HG03460 (cell line): ENCODE measurements around the gene OR2T10.
A peak's percentile ranks its signal among the peaks of the same experiment; 100 is the strongest.
"Not testable (repeated sequence)": the region's sequence is repeated elsewhere in the genome, so short reads cannot be mapped to it uniquely, and the experiment has no call there.

Source experiments
- ATAC-seq: cut with Tn5 transposase; IDR thresholded peaks from one replicate; pipeline ENCODE4 v1.9.1; 2021; ENCODE audit not compliant: unreplicated experiment

OR2T10 gene

DNA sequence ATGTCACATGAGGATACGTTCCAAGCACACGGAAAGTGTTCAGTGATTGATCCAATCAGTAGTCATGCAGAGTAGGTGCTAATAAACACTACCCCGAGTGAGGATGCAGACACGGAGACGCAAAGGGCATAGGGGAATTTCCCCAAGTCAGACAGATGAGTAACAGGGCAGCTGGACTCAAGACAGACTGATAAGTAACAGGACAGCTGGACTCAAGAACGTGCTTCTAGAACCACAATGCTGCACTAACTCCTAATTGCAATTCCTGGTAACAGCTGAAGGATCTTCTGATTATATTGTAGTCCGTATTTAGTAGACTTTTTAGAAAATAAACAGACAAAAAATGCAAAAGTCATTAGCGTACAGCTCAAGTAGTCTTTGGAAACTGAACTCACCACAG is 1.9 kb upstream of the OR2T10 start:
- no peak for ATAC-seq

DNA sequence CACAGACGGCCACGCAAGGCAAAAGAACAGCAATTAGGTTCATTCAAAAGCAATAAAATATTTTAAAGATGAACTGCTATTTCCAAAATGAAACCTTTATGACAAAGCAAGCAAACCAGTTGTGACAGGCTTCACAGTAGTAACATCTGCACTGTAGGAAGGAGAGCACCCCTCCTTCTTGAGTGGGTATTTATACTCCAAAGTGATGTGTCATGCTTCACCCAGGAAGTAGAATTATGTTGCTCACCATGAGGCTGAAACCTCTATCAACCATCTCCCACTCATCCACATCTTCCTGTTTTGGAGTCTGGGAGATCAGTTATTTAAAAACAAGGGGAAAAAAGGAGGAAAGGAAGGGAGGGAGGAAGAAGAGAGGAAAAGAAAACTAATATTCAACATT is 885 bp downstream of the OR2T10 start:
- no peak for ATAC-seq

DNA sequence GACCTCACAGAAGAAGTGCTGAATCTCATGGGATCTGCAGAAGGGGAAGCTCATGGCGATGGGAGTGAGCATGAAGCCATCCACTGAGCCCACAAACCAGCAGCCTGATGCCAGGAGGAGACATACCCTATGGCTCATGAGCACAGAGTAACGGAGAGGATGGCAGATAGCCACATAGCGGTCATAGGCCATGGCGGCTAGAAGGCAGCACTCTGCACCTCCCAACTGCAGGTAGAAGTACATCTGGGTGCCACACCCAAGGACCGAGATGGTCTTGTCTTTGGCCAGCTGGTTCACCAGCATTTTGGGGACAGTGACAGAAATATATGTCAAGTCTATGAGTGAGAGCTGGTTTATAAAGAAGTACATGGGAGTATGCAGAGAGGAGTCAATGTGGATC is 4.3 kb downstream of the OR2T10 start:
- no peak for ATAC-seq

DNA sequence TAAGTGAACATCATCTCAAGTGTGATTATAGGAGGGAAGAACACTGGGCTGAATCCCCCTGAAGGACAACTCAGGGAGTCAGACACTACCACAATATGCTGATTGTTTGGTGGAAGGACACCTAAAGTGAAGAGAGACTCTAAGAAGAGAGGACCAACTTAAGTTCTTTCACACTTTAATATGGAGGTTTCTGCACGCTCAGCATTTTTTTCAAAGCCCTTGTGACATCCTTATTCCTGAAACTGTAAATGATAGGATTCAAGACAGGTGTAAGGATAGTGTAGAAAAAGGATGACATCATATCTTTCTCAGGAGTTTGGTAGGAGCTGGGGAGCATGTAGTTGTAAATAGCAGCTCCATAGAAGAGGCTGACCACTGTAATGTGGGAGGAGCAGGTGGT is 4.8 kb downstream of the OR2T10 start:
- no peak for ATAC-seq

DNA sequence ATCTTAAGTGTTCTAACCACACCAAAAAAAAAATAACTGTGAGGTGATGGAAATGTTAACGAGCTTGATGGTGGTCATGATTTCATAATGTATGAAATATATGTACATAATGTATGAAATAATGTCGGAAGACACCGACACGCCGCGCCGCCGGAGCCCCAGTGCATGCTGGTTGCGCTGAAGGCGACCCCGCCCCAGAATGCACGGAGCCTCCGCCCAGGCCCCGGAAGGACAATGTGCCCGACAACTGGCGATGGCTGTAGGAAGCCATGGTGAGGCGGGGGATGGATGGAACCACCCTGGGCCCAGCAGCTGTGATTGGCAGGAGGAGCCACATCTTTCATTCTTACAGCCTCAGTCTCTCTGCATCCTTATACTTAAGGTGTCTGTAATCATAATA is 7.4 kb downstream of the OR2T10 start:
- no peak for ATAC-seq

DNA sequence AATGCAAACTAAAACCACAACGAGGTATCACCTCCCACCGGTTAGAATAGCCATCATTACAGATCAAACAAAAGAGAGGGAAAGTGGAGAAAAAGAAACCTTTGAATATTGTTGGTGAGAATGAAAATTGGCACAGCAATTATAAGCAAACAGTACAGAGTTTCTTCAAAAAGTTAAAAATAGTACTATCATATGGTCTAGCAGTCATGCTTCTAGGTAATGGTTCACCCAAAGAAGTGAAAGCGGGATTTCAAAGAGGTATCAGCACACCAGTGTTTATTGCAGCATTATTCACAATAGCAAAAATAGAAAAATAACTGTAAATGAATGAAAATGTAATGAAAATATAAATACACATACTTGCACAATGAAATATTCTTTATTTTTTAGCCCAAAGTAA is 8.2 kb downstream of the OR2T10 start:
- no peak for ATAC-seq

DNA sequence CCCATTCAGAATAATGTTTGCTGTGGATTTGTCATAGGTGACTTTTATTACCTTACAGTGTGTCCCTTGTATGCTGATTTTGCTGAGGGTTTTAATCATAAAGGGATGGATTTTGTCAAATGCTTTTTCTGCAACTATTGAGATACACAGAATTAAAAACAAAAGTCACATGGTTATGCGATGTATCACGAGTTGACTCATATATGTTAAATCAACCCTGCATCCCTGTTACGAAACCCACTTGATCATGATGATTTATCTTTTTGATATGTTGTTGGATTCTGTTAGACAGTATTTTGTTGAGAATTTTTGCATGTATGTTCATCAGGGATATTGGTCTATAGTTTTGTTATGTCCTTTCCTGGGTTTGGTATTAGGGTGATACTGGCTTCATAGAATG is 12.2 kb downstream of the OR2T10 start:
- ATAC-seq = no peak

DNA sequence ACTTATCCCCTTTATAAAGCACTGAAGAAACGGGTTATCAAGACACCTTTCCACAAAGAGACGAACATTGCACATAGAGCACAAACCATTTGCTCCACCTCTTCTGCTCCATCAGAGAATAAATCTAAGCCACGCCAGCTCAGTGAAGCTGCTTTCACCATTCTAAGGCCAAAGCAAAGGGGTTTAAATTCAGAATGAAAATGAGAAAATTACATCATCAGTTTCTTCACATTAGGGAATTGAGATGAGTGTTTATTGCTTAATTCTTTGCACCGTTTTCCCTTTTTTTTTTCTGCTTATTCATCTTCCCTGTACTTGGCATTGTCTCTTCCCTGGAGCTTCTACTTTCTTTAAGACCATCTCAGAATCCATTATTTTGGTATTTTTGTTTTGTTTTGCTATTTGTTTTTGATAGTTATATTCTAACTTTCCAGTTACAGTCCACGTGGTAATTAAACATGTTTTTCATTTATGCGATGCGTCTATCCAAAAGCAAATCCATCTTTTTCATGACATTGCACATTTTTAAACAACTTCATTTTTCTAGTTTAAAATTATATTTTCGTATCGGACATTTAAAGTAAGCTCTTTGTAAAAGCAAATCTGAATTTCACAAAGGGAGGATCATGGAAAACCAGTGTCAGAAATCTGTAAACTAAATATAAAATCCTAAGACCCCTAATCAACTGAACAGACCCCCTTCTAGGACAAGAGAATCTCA is 21.1 kb downstream of the OR2T10 start:
- ATAC-seq = no peak

DNA sequence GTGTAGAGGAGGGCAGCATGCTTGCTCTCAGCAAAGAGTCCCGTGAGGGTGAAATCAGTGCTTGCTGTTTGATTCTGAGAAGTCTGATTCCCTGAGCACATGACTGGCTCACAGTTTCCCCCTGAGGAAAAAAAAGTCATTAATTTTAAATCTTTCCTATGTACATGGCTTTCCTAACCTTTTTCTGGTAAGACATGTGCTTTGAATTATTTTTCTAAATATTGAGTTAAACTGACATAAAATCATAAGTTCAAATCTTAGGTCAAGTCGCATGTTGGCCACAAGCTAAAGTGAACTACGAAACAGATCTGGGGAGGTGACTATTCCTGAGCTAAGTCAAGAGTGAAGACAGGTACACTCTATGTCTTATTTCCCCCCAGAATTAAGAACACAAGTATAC is 22.8 kb downstream of the OR2T10 start, which contains the start of gene OR2T34:
Gene OR2T34 (minus strand): TSS at position 101 of the 400 bp plus-strand sequence. CDS start 0 bp downstream, at position 101.
- not testable (repeated sequence) for ATAC-seq

DNA sequence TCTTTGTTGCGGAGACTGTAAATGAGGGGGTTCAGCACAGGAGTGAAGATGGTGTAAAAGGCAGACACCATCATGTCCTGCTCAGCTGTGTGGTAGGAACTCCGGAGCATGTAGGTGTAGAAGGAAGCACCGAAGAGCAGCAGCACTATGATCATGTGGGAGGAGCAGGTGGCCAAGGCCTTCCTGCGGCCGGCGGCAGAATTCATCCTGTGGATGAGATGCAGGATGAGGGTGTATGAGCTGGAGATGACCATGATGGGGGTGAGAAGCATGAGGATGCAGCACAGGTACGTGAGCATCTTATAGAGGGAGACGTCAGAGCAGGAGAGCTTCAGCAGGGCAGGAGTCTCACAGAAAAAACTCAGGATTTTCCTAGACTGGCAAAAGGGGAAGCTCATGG is 23.6 kb downstream of the OR2T10 start:
- ATAC-seq = not testable (repeated sequence)

DNA sequence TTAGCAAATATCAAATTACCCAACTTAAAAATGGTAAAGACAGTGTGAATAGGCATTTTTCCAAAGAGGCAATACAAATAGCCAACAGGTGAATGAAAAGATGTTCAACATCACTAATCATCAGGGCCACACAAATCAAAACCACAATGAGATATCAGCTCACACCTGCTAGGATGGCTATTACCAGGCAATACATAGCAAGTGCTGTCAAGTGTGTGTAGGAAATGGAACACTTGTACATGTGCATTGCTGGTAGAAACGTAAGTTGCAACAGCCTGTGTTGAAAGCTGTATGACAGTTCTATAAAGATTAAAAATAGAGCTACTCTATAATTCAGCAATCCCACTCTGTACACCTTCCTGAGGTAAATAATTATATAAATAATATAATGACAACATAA is 25.5 kb downstream of the OR2T10 start:
- ATAC-seq = peak; percentile 85

DNA sequence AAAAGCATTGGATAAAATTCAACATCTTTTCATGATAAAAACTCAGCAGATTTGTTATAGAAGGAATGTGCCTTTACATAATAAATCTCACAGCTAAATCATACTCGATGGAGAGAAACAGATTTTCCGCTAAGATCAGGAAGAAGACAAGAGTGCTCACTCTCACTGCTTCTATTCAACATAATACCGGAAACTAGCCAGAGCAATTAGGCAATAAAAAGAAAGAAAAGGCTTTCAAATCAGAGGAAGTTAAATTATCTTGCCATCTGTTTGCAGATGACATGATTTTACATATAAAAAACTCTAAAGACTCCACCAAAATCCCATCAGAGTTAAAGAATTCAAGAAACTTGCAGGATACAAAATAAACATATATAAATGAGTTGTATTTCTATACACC is 26.7 kb downstream of the OR2T10 start:
- ATAC-seq = not testable (repeated sequence)

DNA sequence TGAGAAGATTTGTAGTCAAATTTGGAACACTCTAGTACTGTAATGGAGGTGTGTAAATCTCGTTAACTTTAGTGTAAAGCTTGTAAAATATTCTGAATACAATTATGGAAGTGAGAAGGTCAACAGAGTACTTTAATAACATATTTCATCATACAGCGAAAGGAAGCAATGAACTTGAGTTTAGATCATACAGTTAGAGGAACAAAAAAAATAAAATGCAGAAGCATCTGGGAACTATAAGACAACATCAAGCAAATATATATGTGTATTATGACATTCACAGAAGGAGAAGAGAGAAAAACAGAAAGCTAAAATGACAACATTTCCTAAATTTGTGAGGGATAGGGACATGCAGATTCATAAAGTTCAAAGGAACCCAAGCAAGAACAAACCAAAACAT is 28.5 kb downstream of the OR2T10 start:
- not testable (repeated sequence) for ATAC-seq

DNA sequence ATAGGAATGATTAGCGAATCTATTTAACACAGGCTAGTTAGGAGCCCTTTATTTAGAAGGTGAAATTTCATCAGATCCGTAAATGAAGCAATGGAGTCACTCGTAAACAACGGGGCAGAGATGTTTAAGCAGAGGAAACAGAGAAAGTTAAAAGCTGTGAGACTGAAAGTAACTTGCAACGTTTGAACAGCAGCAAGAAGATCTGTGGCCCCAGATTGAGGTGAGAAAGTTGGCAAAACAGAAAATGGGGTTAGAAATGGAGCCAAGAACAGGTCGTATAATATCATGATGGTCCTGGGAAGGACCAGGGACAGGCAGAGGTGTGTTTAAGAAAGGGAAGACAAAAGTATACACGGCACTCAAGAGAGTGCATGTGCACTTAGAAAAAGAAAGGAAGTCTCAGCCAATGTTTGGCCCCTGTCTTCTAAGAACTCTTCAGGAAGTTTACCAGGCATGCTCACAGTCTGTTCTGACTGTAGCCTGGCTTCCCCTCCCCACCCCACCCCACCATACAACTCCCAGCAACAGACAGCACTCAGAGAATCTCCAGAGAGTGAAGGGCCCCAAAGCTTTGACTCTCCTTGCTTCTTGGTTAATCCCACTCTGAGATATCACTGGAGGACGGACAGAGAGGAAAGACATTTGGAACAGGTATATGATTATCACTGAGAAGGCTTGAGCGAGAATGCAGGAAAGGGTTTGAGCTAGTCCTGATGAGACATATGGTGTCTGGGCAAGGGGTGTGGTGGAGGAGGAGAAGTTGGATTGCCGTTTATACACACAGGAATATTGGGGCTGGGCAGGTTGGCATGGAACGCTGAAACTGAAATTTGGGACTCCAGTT is 31.7 kb downstream of the OR2T10 start:
- peak; percentile 71 for ATAC-seq

DNA sequence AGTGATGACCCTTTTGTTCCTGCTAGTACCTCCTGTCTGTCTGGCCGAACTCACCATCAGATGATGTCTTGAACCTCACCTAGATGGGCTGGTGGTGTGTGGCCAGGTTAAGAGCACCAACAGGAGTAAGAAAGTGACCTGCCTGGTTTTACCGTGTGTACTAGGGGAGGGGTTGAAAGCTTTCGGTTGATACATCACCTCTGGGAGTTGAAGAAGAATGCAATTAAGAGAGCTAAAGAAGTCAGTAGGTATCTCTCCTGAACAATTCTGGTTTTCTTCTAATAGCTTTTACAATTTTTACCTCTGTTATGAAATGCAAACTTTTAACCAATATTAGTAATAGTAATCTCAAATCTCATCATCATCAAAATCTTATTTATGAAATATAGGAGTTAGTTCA is 34.8 kb downstream of the OR2T10 start, which contains the start of gene OR2T29:
Gene OR2T29 (minus strand): TSS at position 101 of the 400 bp plus-strand sequence. CDS start 3,281 bp downstream, outside the sequence.
- not testable (repeated sequence) for ATAC-seq

DNA sequence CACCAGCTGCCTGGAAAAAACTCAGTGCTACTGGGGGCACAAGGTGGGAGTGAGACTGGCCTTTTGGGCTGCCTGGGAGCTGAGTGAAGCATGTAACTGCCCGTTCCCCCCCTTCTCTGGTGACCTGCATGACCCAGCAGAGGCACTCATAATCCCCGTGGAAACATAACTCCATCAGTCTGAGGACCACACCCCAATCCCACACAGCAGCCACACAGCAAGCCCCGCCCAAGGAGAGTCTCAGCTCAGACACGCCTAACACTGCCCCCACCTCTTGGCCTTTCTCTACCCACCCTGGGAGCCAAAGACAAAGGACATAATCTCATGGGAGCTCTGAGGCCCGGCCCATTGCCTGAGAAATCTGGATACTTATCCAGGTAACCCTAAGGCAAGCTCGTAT is 46.5 kb downstream of the OR2T10 start:
- ATAC-seq = not testable (repeated sequence)

DNA sequence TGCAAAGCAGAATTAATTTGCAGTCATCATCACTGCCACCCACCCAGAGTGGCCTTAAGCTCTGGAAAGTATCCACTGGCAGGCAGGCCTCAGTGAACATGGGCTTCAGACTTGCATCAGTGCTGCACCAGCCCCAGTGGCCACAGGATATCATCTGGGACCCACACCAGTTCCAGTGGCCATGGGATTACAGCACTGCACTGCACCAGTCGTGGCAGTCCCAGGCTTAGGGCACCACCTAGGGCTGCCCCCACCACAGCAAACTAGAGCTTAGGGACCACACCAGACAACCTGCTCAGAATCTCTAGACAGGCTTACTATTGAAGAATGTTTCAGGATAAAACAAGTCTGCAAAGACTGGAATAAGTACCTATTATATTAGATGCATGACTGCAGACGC is 50.1 kb downstream of the OR2T10 start:
- not testable (repeated sequence) for ATAC-seq
